Mucosa of gallbladder (tissue), 1 donor: ENCODE data around the gene MRAS. TPM values are rescaled to one million over a fixed set of nuclear protein-coding genes. Genes with fewer than 3 reads are reported as not detected.

Experiments used
- DNase-seq: peaks from one replicate; pipeline ENCODE4 v3.0.0-alpha.2; 2020; ENCODE audit warnings: low spot score
- total RNA-seq: library from RNA; stranded (reverse); gene quantifications from one replicate; pipeline ENCODE4 v1.2.1, GENCODE V29; 2021
- donor health status: DM: no; HTN: no; CAD: no.

Gene MRAS
- total RNA-seq, 1 donor from 2014 or later, result 31.7 TPM

- no peak for DNase-seq
Observed at GRCh38 chr3:138340511-138340910, 7.9 kb upstream of the MRAS start.

DNA sequence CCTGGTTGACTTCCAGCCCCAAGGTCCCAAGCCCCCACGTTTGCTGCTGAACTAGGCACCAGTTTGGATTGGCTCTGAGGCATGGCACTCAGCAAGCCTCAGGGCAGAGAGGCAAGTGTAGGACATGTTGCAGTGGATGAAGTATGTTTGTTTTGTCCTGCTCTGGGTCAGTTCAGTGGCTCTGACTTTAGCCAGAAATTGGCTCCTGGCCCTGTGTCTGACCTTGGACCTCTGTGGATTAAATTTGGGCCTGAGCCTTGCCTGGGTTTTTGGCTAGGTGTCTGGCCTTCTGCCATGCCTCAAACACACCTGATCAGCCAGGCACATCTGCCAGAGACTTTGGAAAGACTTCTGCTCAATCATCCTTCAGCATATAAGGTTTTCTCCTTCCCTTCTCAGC, 3.6 kb upstream of the MRAS start:
- DNase-seq, result no peak

DNA sequence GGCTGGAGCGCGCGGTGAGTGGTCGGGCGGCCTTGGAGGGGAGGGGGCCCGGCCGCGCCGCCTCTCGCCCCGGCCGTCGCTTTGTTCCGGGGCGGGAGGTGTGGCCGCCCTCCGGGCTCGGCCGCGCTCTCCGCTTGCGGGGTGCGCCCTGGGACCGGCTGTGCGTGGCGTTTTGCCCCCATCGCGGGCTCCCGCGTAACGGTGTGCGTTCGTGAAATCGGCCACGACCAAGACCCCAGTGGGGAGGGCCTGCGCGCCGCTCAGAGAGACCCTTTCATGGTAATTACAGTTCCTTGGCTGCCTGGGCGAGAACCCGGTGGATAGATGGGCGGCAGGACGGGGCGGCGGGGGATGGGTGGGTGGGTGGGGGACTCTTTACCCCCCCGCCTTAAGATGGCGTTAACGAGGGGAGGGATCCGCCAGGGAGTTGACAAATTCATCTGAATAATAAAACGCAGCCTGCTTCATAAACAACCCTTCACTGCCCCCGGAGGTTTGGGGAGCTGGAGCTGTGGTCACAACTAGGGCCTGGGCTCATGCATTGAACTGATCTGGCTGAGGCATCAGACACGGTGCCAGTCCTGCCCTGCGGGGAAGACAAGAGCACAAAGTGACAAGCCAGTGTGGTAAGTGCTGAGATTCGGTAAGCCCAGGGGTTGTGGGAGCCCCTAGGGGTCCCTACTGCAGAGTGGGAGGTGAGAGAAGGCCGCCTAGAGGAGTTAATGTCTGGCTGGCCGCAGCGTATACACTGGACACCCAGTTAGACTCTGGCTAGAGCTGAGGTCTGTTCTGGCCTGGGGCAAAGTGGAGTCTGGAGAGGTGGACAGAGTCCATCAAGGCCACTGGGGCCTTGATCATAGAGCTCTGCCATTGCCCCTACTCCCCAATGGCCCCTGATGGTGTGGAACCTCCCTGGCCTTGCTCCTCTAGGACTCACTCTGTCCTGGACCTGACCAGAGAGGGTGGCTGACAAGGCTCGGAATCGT, 668 bp downstream of the MRAS start:
- DNase-seq, result no peak

- no peak for DNase-seq
Observed at GRCh38 chr3:138349926-138350665, 1.7 kb downstream of the MRAS start.

GRCh38 chr3:138351151-138351550, 2.8 kb downstream of the MRAS start:
- DNase-seq, result no peak

DNA sequence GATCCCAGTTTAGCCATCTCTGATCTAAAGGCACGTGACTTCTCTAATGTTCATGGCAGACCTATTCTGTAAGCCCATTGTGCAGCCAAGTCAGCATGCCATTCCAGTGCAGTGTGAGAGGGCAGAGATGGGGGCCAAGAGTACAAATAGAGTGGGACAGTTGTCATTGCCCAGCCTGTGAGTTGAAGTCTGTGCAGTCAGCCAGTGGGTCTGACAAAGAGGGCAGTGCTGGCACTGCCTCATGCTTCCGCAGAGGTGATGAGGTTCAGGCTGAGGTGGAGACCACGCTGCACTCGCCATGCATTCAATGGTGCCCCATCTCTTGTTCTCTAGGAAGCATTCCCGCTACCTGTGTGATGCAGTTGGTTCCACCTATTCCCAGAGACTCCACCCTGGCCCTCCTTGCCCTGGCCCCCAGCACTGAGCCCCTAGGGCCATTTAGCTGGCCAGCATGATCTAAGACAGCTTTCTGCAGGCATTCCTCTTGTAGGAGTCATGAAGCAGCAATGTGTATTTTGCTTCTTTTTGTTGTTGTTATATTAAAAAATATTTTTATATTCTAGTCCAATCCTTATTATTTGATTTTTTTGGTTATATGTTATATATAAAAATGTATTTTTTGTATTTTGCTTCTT, 3.7 kb downstream of the MRAS start:
- DNase-seq, result no peak

DNA sequence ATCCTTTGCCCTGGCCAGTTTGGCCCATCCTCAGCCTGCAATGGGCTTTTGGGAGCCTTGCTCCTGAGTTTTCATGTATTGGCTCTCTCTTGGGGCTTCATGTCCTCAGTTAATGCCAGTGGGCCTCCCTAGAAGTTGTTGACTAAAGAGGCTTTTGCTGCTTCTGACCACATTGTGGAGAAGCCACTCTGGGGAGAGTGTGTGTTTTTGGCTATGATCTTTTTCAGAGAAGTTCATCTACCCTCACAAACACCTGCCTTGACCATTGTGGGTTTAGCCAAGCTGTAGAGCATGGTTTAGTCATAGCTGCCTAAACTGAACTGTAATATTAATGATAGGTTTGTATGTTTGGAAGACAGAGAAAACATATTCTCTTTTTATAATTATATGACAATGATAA, 6.0 kb downstream of the MRAS start:
- DNase-seq, result no peak

DNA sequence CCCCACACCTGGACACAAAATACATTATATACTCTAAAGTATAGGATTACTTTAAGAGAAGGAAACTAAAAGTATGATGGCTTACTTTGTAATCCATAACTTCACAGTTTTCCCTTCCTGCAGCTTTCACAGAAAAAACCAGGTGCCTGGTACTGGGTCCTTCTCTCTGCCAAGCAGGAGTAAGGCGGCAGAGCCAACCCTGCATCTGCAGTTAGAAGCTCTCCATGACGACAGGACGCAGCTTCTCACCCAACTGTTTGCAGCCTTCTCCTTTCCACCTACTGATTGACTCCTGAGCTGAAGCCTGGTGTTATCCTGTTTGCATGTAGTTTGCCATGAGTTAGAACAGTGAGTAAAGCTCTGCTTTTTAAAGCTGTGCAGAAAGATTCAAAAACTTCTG, 6.7 kb downstream of the MRAS start:
- no peak for DNase-seq

GRCh38 chr3:138356730-138357405, 8.5 kb downstream of the MRAS start:
- DNase-seq, result no peak

DNA sequence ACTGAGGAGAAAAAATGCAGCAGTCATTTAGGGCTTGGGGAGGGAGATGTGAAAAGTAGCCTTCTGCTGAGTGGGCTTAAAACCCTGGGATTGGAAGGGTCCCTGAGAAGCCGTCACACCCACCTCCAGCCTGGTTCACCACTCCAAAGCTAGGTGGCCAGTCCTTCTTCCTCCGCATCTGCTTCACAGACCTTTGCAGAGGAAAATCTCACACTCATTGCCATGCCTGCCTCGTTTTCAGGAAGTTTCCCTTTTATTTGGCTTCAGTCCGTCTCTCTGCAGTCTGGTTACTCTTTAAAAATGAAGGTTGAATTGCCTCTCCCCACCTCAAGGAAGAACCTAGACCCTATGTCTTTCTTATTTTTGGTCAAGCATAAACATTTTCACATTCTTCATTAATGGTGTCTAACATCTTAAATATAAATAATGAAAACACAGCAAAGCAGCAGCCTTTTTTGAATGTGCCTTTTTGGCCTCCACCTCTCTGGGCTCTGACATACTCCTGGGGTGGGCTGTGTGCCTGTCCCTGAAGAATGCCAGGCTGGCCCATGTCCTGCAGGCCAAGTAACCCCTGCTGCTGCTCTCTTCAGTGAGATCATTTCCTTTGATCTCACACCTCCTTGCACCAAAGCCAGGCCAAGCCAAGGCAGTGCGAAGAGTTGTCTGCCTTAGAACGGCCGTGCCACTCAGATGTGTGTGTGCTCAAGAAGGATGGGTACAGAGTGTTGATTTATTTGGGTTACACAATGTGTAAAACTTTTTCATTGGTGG, 11.0 kb downstream of the MRAS start:
- DNase-seq, result no peak

DNA sequence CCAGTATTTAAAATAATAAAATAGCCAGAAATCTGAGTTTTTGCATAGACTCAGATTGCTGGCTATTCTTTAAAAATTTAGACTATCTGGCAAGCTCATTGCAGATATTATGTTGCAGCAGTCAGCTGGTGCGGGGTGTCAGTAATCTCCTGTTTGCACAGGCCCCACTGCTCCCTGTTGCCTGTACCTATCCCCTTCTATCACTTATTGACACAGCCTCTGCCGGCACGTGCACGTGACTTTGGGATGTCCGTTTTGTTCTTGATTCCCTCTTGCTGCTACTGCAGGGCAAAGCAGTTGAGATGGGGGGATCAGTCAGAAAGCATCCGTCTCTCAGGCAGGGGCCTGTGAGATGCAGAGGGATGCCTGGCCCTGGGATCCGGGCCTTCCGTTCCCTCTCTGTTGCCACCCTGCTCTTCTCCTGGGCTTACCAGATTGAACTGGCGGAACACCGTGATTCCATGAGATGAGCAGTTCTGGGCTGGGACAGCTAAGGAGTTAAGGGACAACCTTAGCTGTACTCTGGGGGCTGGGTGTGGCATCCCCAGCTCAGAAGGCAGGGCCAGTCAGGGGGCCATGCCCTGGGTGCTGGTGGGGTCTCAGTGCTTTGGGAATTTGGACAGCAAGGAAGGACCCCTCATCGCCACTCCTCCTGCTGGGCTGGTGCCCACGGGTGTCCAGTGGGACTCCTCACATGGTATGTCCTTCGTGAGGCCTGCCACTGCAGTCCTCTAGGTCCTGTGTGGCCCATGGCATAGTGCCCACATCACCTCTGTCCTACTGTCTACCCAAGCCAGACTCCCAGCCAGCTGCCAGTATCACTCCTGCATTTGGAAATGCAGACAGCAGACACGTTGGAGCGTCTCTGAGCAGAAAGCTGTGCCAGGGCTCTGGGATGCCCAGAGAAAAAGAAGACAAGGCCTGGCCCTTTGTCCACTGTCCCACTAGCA, 11.8 kb downstream of the MRAS start:
- DNase-seq, result no peak

DNA sequence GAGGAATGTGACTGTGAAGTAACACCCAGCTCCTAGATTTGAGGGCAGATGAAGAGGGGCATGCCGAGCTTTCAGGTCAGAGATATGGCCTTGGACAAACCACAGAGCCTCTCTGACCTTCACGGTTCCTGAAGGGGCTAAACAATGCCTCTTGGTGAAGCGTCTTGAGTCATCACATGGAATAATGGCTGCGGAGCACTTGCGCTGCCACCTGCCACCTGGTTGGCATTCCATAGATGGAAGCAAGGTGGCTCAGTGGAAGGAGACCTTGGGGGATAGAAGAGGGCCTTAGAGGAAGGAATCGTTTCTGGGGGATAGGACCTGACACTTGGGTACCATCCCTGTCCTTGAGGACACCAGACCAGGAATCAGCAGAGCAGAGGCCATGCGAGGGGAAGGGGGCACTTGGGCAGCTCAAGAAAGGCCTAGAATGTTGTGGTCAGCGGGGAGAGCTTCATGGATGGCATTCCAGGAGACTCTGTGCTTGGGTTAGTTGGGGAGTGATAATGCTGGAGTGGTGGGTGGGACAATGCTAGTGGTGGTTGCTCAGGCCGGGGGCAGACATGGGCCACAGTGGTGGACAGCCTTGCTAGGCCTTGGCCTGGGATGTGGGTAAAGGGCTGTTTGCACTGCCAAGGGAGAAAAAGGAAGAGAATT, 12.6 kb downstream of the MRAS start:
- no peak for DNase-seq

- DNase-seq, result no peak
Observed at GRCh38 chr3:138361561-138361971, 13.2 kb downstream of the MRAS start.

DNA sequence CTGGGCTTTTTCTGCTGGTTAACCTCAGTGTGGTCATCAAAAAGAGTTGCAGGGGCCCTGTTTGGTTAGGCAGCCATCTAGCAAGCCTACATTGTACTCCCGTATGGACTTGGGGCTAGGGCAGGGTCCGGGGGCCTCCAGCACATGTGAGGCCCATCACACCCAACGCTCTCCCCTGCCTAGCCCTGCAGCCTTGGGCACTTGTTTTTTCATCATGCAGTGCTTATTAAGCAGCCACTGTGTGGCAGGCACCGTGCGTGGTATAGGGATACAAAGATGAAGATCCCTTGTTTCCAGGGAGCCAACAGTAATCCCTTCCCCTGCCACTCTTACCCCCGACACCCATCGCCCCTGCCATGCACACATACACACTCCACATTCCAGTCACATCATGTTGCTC, 14.2 kb downstream of the MRAS start:
- DNase-seq, result no peak

- DNase-seq, result no peak
Observed at GRCh38 chr3:138363322-138363721, 14.9 kb downstream of the MRAS start.

DNA sequence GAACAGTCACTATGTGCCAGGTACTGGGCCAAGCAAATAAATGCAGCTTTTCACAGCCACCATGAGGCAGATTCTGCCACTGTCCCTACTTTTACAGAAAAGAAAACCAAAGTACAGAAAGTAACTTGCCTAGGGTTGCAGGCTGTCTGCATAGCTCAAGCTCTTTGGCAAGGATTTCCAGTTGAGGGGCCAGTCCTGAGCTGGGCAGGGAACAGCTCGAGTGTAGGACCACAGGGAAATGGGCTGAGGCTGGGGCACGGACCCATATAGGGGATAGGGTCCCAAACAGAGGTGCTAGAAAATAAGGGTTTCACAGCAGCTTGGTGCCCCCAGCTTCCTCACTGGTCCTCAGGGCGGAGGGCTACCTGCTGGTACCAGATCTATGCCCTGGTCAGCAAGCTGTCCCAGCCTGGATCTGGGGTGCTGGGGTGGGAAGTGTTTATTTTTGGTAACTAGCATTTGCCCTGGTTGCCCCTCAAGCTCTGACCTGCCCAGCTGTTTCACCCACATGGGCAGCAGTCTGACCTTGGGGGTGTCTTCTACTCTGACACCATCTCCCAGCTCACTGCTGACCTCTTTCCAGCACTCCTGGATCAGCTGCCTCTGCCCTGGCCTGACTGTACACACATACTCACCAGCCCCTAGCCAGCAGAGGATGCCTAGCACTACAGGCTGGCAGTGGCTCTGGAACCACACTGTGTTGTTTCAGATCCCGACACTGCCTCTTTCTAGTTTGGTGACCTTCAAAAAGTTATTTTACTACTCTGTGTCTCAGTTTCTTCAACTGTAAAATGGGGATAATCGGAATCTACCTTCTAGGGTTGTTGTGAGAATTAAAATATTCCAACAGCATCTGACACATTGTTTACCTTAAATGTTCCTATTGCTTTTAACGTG, 16.2 kb downstream of the MRAS start:
- DNase-seq, result no peak

DNA sequence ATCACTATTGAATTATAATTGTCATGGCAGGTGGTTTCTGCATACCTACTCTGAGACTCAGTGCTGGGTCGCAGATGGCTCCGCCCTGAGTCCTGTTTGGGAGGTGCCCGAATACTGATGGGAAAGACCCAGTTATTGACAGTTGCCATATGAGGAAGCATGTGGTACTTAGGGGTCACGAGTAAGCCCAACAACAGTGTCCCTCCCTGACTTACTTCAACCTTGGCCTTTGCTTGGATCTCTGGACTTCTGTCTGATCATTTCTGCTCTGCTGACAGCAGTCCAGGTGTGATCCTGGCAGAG, 16.8 kb downstream of the MRAS start:
- DNase-seq, result no peak

- no peak for DNase-seq
Observed at GRCh38 chr3:138366006-138366759, 17.8 kb downstream of the MRAS start.
